Epithelial cell of prostate (primary cell): ENCODE data around the gene BNIP5.

Experiments
- DNase-seq: peaks from one replicate; pipeline ENCODE4 v3.0.0-alpha.2; 2011; ENCODE audit warnings: low read depth, low spot score
- H3K27ac ChIP-seq: fragments of 450-650 bp; 2 replicates; pipeline ENCODE4 v1.5.1; 2017; ENCODE audit warnings: mild to moderate bottlenecking

BNIP5 gene

DNA sequence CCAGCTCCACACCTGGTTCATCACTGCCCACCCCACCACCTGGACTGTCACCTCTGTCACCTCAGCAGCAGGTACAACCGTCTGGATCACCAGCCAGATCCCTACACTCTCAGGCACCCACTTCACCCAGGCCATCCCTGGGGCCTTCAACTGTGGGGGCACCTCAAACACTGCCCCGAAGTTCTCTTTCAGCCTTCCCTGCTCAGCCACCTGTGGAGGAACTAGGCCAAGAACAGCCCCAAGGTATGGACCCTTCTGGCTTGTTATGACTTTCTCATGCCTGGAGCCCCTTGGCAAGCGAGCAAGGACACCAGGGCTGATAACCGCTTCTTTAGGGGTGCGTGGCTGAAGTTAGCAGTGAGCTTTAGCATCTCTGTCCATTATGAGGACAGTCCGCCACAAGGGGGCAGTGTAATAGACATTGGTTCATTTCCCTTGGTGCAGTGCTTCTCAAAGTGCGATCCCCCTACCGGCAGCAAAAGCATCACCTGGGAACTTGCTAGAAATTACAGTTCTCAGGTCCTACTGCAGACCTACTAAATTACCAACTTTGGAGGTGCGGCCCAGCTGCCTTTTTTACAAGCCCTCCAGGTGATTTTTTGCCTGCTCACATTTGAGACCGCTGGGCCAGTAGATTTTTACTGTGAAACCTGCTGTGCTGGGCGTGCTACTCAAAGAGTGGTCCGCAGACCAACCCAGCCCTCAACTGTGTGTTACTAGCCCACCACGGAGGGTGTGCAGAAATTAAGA lies 34.3 kb downstream of the BNIP5 start:
- DNase-seq, result peak; percentile 59
- H3K27ac ChIP-seq, result no peak overlapping the region

DNA sequence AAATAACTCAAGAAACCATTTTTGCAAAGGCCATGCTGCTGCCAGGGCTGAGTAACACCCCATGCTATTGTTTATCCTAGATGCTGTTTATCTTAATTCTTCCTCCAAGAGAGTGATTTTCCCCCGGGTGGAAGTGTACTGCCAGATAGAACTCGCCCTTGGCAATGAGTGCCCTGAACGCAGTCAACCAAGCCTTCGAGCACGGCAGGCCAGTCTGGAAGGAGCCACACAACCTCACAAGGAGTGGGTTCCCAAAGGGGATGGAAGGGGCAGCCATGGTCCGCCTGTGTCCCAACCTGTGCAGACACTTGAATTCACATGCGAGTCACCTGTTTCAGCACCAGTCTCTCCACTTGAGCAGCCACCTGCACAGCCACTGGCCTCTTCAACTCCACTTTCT lies 34.9 kb downstream of the BNIP5 start:
- no peak overlapping the region for H3K27ac ChIP-seq

DNA sequence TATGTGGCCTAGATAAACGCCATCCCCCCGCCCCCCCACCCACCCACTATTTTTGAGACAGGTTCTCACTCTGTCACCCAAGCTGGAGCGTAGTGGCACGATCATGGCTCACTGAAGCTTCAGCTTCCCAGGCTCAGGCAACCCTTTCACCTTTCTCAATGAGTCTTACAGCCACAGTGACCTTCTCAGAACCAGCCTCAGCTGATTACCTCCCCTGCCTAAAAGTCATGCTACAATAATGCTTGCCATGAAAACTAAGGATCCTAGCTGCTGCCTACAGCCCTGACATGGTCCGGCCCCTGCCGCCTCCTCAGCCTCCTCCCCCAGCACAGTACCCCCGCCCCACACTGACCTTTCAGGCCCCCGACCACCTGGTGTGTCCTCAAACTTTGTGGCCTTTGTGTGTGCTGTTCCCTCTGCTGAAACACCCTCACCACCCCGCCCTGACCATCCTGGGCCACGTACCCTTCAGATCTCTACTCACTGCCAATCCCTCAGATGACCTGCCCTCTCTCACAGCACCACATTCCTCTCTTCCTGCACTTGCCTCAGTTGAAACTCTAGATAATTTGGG lies 35.5 kb downstream of the BNIP5 start:
- DNase-seq, result no peak
- no peak overlapping the region for H3K27ac ChIP-seq

More for the DNA sequence above, 34.9 kb downstream of the BNIP5 start:
- DNase-seq, result no peak

DNA sequence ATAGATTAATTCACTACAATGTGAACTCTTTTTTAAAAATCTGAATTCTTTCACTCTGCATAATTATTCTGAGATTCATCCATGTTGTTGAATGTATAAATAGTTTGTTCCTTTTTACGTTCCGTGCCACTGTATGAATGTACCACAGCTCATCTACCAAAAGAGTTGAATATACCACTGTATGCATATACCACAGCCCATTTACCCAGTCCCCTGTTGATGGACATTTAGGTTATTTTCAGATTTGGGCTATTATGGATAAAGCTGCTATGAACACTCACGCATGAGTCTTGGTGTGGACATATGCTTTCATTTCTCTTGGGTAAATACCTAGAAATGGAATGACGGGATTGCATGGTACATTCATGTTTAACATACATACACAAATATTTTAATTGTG lies 38.7 kb downstream of the BNIP5 start:
- no peak for DNase-seq
- no peak overlapping the region for H3K27ac ChIP-seq

DNA sequence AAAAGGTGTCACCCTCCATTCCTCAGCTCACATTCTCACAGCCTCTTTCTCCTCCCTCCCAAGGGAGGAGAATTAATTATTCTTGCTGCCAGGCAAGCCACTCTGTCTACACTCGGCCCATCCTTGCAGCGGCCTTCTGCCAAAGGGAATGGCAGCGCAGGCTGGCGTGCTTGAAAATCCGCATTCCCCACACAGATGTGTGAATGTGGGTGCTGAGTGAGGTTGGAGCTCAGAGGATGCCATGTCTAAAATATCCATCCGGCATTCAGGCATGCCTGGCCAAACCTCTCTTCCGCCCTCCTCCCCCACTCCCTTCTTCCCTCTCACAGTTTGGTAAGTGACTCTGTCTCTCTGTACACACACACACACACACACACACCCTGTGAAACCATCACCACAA lies 39.2 kb downstream of the BNIP5 start:
- no peak overlapping the region for H3K27ac ChIP-seq
- DNase-seq, result no peak

DNA sequence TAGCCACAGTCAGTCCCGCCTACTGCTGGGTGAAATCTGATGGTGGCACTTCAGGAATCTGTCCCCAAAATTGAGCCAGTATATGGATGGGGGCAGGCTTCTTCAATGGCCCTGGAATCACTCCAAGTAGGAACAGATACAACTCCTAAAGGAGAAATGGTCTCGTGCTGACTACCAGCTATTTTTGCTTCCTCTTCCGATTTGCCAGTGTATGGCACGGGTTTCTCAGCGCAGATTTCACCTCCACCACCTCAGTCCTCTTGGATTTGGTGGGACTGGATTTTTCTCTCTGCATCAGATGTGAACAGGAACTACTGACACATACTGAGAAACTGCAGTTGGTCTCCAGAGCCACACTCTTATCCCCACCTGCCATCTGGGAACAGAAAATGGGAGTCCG lies 39.6 kb downstream of the BNIP5 start:
- H3K27ac ChIP-seq, result no peak overlapping the region

DNA sequence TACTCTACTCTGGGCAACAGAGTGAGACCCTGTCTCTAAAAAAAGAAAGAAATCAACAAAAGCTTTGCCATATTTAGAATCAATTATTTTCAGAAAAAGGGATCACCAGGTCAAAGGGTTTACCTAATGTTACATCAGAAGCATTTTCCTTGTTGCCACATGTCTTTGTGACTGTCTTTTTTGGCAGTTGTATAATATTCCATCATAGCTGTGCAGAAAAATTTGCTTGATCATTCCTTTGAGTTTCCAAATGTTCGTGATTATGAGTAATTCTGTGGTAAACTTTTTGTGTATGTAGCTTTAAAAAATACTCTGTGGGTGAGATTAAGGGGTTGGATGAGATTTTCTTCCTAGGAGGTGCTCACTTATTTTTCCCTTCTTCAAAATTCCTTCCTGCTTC lies 40.4 kb downstream of the BNIP5 start:
- DNase-seq, result no peak
- peak overlapping the region; percentile 31 for H3K27ac ChIP-seq

More for the DNA sequence above, 39.6 kb downstream of the BNIP5 start:
- DNase-seq, result no peak

DNA sequence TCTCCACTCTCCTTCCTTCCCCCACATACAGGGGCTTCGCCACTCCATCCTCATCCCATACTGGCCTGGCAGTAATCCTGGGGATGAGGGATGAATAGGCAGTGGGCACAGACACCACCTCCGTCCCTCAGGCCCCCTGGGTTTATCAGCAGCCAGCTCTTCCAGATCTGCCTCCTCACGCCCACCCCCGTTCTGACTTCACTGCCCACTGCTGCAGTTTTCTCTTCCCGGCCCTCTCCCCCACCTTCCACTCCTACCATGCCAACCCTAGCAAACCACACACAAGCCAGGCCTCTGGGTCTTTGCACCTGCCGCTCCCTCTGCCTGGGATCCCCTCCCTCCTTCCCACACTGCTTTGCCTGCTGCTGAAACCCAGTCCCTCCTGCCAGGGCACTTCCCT lies 44.5 kb downstream of the BNIP5 start:
- no peak for DNase-seq
- H3K27ac ChIP-seq, result no peak overlapping the region

DNA sequence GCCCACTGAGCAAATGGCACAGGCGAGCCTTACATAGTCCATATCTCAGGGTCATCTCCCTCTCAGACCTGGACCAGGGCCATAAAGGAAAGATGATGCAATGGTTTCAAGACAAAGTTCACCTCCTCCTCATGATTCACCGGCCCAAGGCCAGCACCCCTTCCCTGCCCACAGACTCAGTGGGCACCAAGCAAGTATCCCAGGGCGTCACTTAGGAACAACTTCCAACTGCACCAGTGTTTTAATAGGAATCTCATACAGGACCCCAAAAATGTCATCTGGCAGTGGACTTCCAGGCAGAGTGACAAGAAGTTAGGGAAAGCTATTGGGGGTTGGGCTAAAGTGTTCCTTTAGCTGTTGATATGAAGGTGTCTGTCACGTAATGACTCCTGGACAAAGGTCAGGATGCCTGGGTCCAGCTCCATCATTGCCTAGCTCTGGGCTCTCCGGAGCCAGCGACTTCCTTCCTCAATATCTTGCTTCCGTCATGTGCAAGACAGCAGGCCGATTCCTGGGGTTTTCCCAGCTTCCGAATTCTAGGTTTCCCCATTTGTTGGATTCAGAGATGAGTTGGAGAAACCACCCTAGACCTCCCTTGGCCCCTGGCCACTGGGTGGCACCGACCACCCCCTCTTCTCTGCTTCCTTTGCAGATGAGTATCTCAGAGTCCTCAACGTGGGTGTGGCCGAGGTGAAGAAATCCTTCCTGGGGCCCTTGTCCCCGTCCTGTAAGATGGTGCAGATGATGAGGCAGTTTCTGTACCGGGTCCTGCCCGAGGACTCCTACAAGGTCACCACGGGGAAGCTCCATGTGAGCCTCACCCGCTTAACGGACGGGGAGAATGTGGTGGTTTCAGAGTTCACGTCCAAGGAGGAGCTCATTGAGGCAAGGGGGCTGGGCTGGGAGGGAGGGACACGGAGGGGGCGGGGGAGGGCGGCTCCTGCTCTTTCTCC lies 45.7 kb downstream of the BNIP5 start:
- DNase-seq, result no peak
- H3K27ac ChIP-seq, result peak overlapping the region; percentile 68

DNA sequence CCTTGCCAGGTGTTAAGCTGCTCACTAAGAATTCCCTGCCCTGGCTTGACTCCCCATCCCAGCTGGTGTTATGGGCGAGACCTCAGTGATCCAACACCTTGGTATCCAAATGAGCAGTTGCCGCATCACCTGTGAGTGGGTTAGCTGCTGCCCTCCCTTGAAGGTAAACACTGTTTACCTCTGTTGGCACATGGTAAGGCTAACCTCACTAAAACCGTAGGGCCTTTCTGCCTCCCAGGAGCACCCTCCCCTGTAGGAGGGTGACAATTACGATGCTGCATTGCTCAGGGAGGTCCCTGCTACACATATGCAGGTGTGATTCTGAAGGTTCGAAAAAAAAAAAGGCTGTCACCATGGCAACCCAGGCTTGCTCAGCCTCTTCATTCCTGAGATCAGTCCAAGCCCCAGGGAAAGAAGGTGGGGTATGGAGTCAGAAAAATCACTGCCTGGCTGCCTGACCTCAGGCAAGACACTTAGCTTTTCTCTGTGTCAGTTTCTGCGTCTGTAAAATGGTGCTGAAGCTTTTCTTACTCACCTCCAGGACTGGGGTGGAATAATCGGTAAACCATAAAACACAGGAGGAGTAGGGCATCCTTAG lies 47.3 kb downstream of the BNIP5 start:
- DNase-seq, result peak; percentile 45
- peak overlapping the region; percentile 68 for H3K27ac ChIP-seq

DNA sequence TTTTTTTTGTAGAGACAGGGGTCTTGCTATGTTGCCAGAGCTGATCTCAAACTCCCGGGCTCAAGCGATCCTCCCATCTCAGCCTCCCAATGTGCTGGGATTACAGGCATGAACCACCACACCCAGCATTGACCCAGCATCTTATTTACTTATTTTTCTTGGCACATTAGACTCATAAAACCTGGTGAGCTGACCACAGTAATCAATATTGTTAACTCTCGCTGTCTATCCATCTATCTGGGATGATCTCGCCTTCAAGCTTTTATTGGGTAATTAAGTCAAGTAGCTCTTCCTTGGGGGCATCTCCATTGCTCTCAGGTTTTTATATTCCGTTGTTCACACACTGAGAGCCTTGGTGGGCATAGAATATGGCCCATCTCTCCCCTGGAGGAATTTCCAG lies 49.8 kb downstream of the BNIP5 start:
- DNase-seq, result no peak
- H3K27ac ChIP-seq, result no peak overlapping the region

DNA sequence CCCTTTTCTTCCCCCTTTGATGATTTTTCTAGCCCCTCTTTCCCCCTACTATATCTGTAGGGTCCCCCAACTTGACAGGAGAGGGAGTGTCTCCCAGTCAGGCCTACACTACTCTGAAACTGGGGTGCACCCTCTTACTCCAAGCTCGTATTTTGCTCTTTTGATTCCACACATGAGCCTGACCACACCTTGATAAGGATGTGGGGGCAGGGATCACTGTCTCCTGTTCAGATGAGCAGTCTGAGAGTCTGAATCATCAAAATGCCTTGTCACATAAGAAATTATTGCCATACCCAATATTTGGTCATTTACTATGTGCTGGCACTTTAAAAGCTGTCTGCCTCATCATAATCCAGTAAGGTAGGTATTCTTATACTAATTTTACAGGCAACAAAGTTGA lies 50.9 kb downstream of the BNIP5 start:
- DNase-seq, result no peak
- H3K27ac ChIP-seq, result no peak overlapping the region

DNA sequence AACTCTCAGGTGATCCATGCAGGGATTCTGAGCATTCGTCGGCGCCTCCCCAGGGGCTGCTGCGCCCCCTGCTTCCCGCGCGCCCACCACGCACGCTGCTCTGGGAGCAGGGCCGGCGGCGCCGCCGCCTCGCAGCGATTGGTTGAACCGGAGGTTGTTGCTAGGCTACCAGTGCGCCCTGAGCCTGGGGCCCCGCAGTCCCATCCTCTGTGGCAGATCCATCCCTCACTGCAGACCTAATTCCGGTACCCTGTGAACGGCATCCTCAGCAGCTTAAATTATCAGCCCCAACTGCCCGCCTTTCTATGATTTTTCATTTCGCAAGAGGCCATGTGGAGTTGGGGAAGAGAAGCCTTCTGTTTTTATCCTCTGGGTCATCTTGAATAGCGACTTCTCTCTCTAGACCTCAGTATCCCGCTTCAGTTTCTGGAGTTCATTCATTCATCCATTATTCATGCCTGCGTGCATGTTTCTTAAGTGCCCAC lies 51.5 kb downstream of the BNIP5 start:
- no peak overlapping the region for H3K27ac ChIP-seq
- no peak for DNase-seq

DNA sequence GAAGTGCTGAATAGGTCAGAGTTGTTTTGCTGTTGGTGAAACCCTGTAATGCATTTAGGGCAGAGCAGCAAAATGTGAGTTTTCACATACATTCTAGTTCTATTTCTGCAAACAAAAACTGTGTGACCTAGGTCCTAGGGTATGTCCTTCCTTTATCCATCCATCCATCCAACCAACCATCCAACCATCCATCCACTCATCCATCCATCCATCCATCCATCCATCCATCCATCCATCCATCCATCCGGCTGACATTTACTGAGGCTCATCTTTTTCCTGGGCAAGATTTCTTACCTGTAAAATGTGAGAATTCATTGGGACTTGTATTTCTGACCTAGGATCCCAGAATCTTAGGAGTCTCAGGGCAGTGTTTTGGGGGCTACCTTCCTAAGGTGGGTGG lies 52.3 kb downstream of the BNIP5 start:
- no peak for DNase-seq
- H3K27ac ChIP-seq, result no peak overlapping the region

DNA sequence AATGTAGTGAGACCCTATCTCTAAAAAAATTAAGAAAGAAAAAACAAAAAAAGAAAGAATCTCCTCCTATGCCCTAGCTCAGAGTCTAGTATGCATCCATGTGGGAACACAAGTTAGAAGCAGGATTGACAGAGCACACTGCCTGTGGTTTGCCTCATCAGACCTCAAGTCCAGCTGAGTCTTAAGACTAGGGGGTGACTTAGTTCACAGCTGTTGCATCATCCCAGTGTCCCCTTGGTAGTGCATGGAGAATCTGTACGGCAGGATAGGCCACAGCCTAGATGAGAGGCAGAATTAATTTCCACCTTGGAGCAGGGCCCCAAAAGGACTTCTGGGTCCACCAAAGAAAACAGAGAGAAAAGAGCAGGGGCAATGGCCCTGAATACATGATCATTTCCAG lies 53.1 kb downstream of the BNIP5 start:
- no peak overlapping the region for H3K27ac ChIP-seq
- no peak for DNase-seq

DNA sequence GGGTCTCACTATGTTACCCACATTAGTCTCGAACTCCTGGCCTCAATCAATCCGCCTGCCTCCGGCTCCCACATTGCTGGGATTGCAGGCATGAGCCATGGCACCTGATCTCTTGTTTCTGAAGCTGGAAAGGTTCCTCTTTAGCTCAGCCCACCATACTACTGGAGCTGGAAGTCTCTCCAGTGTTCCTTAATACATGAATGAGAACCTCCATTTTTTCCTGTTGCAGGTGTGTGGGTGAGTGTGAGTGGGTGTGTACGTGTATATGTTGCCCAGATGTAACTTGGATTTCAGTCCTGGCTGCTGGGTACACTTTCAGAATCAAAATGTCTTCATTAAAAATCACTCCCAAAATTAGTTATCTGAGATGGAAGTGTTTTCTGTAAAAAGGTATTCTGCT lies 55.7 kb downstream of the BNIP5 start:
- no peak for DNase-seq
- no peak overlapping the region for H3K27ac ChIP-seq

DNA sequence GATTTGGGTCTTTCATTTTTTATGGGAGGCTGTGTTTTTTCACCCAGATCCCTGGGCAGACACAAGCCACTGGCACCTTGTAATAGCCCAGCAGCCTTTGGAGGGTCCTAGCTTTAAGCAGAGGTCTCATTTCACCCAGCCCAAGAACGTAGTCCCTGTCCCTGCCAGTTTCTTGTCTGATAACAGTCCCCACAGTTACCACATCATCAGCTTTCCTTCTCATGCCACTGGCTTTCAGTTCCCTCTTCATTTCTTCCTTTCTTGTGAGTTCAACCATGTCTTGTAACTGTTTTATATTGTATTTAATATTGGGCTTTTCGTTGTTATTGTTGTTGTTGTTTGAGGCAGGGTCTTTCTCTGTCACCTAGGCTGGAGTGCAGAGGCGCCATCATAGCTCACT lies 56.2 kb downstream of the BNIP5 start:
- DNase-seq, result no peak
- no peak overlapping the region for H3K27ac ChIP-seq

DNA sequence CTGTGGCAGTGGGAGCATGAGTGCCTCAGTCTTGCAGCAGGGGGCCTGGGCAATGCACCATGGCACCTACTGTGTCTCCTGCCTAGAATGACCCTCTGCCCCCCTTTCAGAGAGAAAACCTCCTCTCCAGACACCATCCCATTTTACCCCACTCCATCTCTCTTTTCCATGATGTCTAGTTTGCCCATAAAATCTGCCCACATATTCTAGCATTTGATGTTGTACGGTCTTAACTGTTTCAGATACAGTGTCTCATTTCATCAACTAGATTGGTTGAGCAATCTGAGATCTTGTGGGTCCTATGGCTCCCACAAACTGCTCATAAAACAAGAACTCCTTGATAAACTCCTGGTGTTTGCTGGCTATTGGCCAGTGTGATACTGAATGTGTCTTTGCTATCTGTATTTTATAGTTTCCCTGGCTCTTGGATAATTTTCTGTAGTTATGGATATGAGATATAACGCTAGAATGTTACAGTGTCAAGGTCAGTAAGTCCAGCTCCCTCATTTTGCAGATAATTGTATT lies 58.7 kb downstream of the BNIP5 start:
- no peak for DNase-seq
- no peak overlapping the region for H3K27ac ChIP-seq

DNA sequence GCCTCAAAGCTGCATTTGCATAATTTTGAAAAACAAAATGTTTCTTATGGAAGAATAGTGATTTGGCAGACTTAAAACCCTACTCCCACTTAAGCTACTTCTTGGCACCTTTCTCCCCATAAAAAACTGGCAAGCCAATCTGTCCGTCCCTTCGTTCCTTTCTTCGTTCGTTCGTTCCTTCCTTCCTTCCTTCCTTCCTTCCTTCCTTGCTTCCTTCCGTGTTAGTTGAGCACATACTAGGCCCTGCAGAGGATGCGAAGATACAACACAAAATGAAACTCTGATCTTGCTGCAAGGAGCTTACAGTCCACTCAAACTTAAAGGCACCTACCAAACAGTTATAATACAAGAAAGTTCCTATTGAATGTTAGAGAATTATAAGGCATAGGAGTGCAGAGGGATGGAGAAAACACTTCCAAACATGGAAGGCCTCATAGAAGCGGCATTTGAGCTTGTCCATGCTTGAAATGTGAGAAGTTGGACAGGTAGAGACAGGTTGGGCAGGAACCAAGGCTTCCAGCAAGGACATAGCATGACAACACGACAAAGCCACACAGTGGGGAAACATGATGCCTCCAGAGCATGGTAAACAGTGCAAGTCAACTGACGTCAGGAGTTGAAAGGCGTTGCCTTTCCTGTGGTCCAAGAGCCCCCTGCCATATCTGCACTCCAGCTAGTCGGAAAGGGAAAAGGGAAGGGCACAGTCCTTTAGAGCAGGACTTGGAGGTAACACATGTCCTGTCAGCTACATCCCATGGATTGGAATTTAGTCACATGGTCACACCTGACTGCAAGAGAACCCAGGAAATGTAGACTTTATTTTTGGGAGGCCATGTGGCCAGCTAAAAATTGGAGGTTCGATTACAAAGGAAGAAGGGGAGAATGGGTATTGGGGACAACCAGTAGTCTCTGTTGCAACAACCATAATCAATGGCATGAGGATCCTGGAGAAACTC lies 59.8 kb downstream of the BNIP5 start:
- DNase-seq, result no peak
- no peak overlapping the region for H3K27ac ChIP-seq
